SK-N-SH (cell line): ENCODE measurements around the gene CLEC2A. TPM values are rescaled to one million over a fixed set of nuclear protein-coding genes. Genes with fewer than 3 reads are reported as not detected.

Experiments used
- CTCF ChIA-PET: fragments of 300-600, 350-600 bp; formaldehyde crosslinking; extraction: SDS; loops from one replicate; lab custom pipeline; 2021; lab: Yijun Ruan, JAX
- POLR2A ChIA-PET: fragments of 350-600 bp; sonication (Branson Sonifier 250); formaldehyde crosslinking; extraction: SDS; loops from one replicate; lab custom pipeline; 2020; ENCODE audit warnings: antibody characterized with exemption, inconsistent platforms; lab: Yijun Ruan, JAX
- DNase-seq: peaks from one replicate; pipeline ENCODE4 v3.0.0; 2012
- H2AFZ ChIP-seq: fragments of 200-600 bp; sonication (generic); 2 replicates; pipeline ENCODE4 v1.8.1; 2016; ENCODE audit warnings: antibody characterized with exemption, mild to moderate bottlenecking, low read depth
- H3F3A ChIP-seq: fragments of 200-600 bp; sonication (generic); replicated peaks from 2 replicates; pipeline ENCODE3; 2016; ENCODE audit warnings: antibody characterized with exemption, mild to moderate bottlenecking; ENCODE audit not compliant: insufficient read depth
- H3K27ac ChIP-seq, 2 experiments: fragments of 200-500 bp in 1 of 2; fragments of 200-600 bp in 1 of 2; sonication (Bioruptor generic) in 1 of 2; sonication (generic), shearing (Covaris generic) in 1 of 2; 2 replicates each; pipeline versions ENCODE4 v1.5.1 to v1.6.1; 2014 to 2016; ENCODE audit warnings: low read depth in 2 of 2, inconsistent platforms in 1 of 2, low read length in 1 of 2, mild to moderate bottlenecking in 1 of 2, mixed read lengths in 1 of 2
- H3K27me3 ChIP-seq: fragments of 200-600 bp; sonication (generic), shearing (Covaris generic); 2 replicates; pipeline ENCODE4 v1.6.1; 2016; ENCODE audit warnings: mixed run types; ENCODE audit not compliant: insufficient read depth
- H3K36me3 ChIP-seq, 2 experiments: fragments of 200-500 bp in 1 of 2; fragments of 200-600 bp in 1 of 2; sonication (Bioruptor generic) in 1 of 2; sonication (generic) in 1 of 2; replicated peaks in 1 of 2; 2 replicates each; pipeline versions ENCODE3 to v1.5.1; 2014 to 2016; ENCODE audit warnings: low read length in 1 of 2, mild to moderate bottlenecking in 1 of 2; ENCODE audit not compliant: insufficient read depth in 2 of 2, control insufficient read depth in 1 of 2
- H3K4me1 ChIP-seq, 2 experiments: fragments of 200-500 bp in 1 of 2; fragments of 200-600 bp in 1 of 2; sonication (Bioruptor generic) in 1 of 2; sonication (generic), shearing (Covaris generic) in 1 of 2; 2 replicates each; pipeline versions ENCODE4 v1.5.1 to v1.6.1; 2014 to 2016; ENCODE audit warnings: low read depth in 1 of 2, low read length in 1 of 2, mixed run types in 1 of 2; ENCODE audit not compliant: insufficient read depth in 2 of 2, control insufficient read depth in 1 of 2
- H3K4me2 ChIP-seq: fragments of 200-600 bp; sonication (generic), shearing (Covaris generic); 2 replicates; pipeline ENCODE4 v1.6.1; 2017; ENCODE audit warnings: mixed run types
- H3K4me3 ChIP-seq, 2 experiments: fragments of 200-500 bp in 1 of 2; fragments of 200-600 bp in 1 of 2; sonication (Bioruptor generic) in 1 of 2; sonication (generic), shearing (Covaris generic) in 1 of 2; 2 replicates each; pipeline versions ENCODE4 v1.5.1 to v1.8.1; 2014 to 2016; ENCODE audit warnings: low read depth in 2 of 2, inconsistent platforms in 1 of 2, low read length in 1 of 2, mild to moderate bottlenecking in 1 of 2, mixed read lengths in 1 of 2, moderate library complexity in 1 of 2
- H3K79me2 ChIP-seq: fragments of 200-600 bp; sonication (generic); 2 replicates; pipeline ENCODE4 v1.8.1; 2017; ENCODE audit warnings: mild to moderate bottlenecking; ENCODE audit not compliant: insufficient read depth
- H3K9ac ChIP-seq: fragments of 200-600 bp; sonication (generic); 2 replicates; pipeline ENCODE4 v1.6.1; 2017; ENCODE audit warnings: mixed run types
- H3K9me2 ChIP-seq: fragments of 200-600 bp; sonication (generic); 2 replicates; pipeline ENCODE4 v1.6.1; 2017; ENCODE audit warnings: mixed run types
- H3K9me3 ChIP-seq: fragments of 200-600 bp; sonication (generic); 2 replicates; pipeline ENCODE4 v1.6.1; 2017; ENCODE audit warnings: mixed run types, mild to moderate bottlenecking, moderate library complexity
- H4K20me1 ChIP-seq: fragments of 200-600 bp; sonication (generic); 2 replicates; pipeline ENCODE4 v1.6.1; 2017; ENCODE audit warnings: mild to moderate bottlenecking, mixed run types; ENCODE audit not compliant: insufficient read depth
- ELF1 ChIP-seq: IDR thresholded peaks from 2 replicates; pipeline ENCODE4 v1.4.0; 2012
- EP300 ChIP-seq, 2 experiments: IDR thresholded peaks; 2 replicates each; pipeline versions ENCODE4 v1.4.0 to v1.6.1; 2012; ENCODE audit warnings: borderline replicate concordance in 1 of 2, low read depth in 1 of 2, low read length in 1 of 2
- EZH2phosphoT487 ChIP-seq: fragments of 200-600 bp; sonication (generic); IDR thresholded peaks from 2 replicates; pipeline ENCODE4 v1.6.1; 2017; ENCODE audit warnings: low read depth, mixed run types, mild to moderate bottlenecking, antibody characterized with exemption, moderate library complexity, borderline replicate concordance
- FOXJ3 ChIP-seq: sonication (generic); formaldehyde crosslinking; IDR thresholded peaks from 2 replicates; pipeline ENCODE4 v1.5.1; 2020; ENCODE audit warnings: mild to moderate bottlenecking, missing genetic modification reagents
- GABPA ChIP-seq: IDR thresholded peaks from 2 replicates; pipeline ENCODE4 v1.4.0; 2012; ENCODE audit warnings: low read depth, mild to moderate bottlenecking
- GATA2 ChIP-seq: sonication (generic); formaldehyde crosslinking; IDR thresholded peaks from 2 replicates; pipeline ENCODE4 v1.5.0; 2020; ENCODE audit warnings: mild to moderate bottlenecking, missing genetic modification reagents
- MAX ChIP-seq: IDR thresholded peaks from 2 replicates; pipeline ENCODE4 v1.4.0; 2012; ENCODE audit warnings: low read depth
- MEF2A ChIP-seq: IDR thresholded peaks from 2 replicates; pipeline ENCODE4 v1.4.0; 2012; ENCODE audit warnings: low read depth, borderline replicate concordance
- MXI1 ChIP-seq: IDR thresholded peaks from 2 replicates; pipeline ENCODE4 v1.6.1; 2012; ENCODE audit warnings: mild to moderate bottlenecking, low read depth, low read length, improper control_type of control experiment
- NFIC ChIP-seq: IDR thresholded peaks from 2 replicates; pipeline ENCODE4 v1.4.0; 2012; ENCODE audit warnings: borderline replicate concordance
- NRF1 ChIP-seq: IDR thresholded peaks from 2 replicates; pipeline ENCODE4 v1.6.1; 2012; ENCODE audit warnings: low read depth, mild to moderate bottlenecking, low read length
- RAD21 ChIP-seq: IDR thresholded peaks from 2 replicates; pipeline ENCODE4 v1.6.1; 2012; ENCODE audit warnings: mild to moderate bottlenecking, low read length
- RCOR1 ChIP-seq: fragments of 150-350 bp; IDR thresholded peaks from 2 replicates; pipeline ENCODE4 v1.6.1; 2017; ENCODE audit warnings: antibody characterized with exemption, low read length
- REST ChIP-seq: IDR thresholded peaks from 2 replicates; pipeline ENCODE4 v1.6.1; 2012; ENCODE audit warnings: mild to moderate bottlenecking, low read depth, low read length, moderate library complexity
- RFX5 ChIP-seq: IDR thresholded peaks from 2 replicates; pipeline ENCODE4 v1.6.1; 2012; ENCODE audit warnings: mild to moderate bottlenecking, improper control_type of control experiment, low read length
- RXRA ChIP-seq: IDR thresholded peaks from 2 replicates; pipeline ENCODE4 v1.4.0; 2012; ENCODE audit warnings: low read depth, mild to moderate bottlenecking, borderline replicate concordance
- SMC3 ChIP-seq: IDR thresholded peaks from 2 replicates; pipeline ENCODE4 v1.6.1; 2012; ENCODE audit warnings: low read depth, low read length, improper control_type of control experiment
- TAF1 ChIP-seq: IDR thresholded peaks from 2 replicates; pipeline ENCODE4 v1.6.1; 2012; ENCODE audit warnings: low read depth, mild to moderate bottlenecking, low read length, moderate library complexity, borderline replicate concordance
- TEAD4 ChIP-seq: IDR thresholded peaks from 2 replicates; pipeline ENCODE4 v1.4.0; 2012; ENCODE audit warnings: mild to moderate bottlenecking, borderline replicate concordance; ENCODE audit not compliant: insufficient read depth
- USF1 ChIP-seq: IDR thresholded peaks from 2 replicates; pipeline ENCODE4 v1.4.0; 2012; ENCODE audit warnings: low read depth, borderline replicate concordance
- WGBS: methylation state at CpG from one replicate; pipeline ENCODE4 v1.1.6; 2017; ENCODE audit warnings: low lambda C conversion rate; 5-methylcytosine and 5-hydroxymethylcytosine counted together
- polyA plus RNA-seq, 3 experiments: library from polyadenylated mRNA; depleted of rRNA; stranded (reverse); fragments of >200 nt; gene quantifications; 2 replicates each; pipeline ENCODE4 v1.2.3, GENCODE V29; 2012

CLEC2A gene
- polyA plus RNA-seq, 1 of the 3 experiments (the other 2 are of a cell fraction): not detected

- ChIA-PET CTCF (no interaction called here), POLR2A (no interaction called here)
- Histone ChIP-seq H3K36me3 (no peaks in the 10 kb centered on the region), H3K27me3 (peaks cover 29% of the 10 kb centered on the region; the same call in 1 of the 2 replicates), H3K4me3 (no peak overlapping the region), H3K4me1 (no peaks in the 10 kb centered on the region), H4K20me1 (no peaks in the 10 kb centered on the region), H3K9me2 (no peaks in the 10 kb centered on the region), H3K9ac (no peak overlapping the region), H2AFZ (no peak overlapping the region), H3K4me2 (no peak overlapping the region), H3F3A (no peaks in the 10 kb centered on the region), H3K79me2 (no peaks in the 10 kb centered on the region), H3K27ac (no peak overlapping the region), H3K9me3 (no peaks in the 10 kb centered on the region)
- DNase-seq: no peak
- whole genome bisulfite sequencing: 9% methylated on average over 3 of the region's 3 CpGs
- TF ChIP-seq EZH2phosphoT487 (no peak), RAD21 (no peak), NFIC (no peak), FOXJ3 (CRISPR knock-in tag) (no peak), RFX5 (no peak), MAX (no peak), MEF2A (no peak), GATA2 (CRISPR knock-in tag) (no peak), RXRA (no peak), TEAD4 (no peak), REST (no peak), MXI1 (no peak), USF1 (no peak), NRF1 (no peak), ELF1 (no peak), TAF1 (no peak), EP300 (IDR thresholded peaks at IDR 0.05; ENCODE audit: borderline replicate concordance in 1 of 2, low read depth in 1 of 2, low read length in 1 of 2) (no peak), RCOR1 (no peak), GABPA (no peak), SMC3 (no peak)
Observed at GRCh38 chr12:9931245-9931644, 925 bp downstream of the CLEC2A start.
